ENCODE measurements around the gene PPP2R1B.
"Not testable (repeated sequence)": the region's sequence is repeated elsewhere in the genome, so short reads cannot be mapped to it uniquely, and the experiment has no call there.

PPP2R1B gene

GRCh38 chr11:111782109-111782741 lies 16.0 kb upstream of the PPP2R1B start:
- no peak for DNase-seq

DNA sequence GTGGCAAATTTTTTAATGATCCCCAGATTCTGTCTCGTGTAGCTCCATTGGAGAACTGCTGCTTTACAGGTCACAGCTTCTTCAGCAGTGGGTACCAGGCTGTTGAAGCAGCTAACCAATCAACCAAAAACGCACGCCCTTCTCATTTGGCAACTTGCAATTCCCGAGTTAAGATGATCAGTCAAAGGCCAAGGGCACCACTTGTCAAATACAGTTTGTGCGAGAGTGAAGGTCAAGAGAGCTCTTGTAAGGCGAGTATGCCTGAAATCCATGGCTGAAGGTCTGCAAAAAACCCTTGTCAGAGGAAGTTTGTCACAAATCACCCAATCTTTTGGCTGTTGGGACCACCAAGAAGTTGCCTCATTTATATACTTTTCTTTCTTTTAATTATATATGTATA lies 12.9 kb upstream of the PPP2R1B start:
- no peak for DNase-seq

DNA sequence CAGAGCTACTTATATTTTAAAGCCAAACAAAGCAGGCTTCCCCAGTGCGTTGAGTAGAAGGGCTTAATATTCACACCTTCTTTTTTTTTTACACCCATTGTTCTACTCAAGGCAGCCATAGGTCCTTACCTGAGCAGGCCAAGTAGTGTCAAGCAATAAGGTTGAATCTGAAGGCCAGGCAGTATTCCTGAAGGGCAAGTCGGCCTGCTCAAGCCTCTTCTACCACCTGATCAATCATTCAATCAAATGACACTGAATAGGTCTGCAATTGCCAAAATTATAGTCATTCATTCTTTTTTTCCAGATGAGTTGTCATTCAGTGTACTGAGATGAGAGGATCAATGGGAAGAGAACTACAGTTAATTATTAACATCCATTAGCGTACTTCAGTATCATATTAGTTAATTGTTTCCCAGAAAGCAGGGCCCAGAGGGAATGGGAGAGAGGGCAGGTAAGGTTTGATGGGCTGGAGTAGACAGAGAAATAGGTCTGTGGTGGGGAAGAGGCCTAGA lies 11.9 kb upstream of the PPP2R1B start:
- DNase-seq = no peak

DNA sequence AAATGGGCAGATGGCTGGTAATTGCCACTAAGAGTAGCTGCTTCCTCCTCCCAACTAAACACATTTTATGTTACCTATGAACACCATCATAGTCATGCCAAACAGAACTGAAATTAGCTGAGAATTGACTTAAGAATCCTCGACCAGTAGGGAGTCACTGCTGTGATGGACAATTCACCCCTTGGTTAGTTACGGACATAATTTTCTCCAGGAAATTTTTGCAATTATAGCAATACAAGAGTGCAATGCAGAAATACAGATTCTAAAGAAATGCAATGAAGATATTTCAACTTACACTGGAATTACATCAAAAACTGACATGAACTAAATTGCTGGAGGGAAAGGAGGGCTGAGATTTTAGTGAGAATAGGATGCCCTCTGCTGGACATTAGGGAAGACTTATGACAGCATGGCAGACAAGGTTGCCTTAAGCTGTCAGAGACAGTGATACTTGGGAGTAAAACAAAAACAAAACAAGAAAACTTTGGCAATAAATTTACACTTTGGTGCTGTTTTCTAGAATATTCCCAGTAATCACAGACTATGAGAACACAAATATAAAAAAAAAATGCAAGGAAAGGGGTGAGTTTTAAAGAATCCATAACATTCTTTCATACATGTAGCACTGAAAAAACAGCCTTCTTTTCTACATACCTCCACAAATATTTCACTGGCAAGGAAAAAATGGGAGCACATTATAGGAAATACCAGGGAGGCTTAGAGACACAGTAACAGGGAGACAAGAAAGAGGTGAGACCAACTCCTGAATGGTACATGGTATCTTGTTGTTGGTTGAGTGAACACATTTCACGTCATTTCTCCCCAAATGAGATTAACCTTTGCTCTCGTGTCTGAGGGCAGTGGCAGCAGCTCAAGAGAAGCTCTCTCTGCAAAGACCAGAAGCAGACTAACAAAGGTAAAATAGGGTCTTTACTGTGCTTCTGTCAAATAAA lies 11.2 kb upstream of the PPP2R1B start:
- DNase-seq = no peak

DNA sequence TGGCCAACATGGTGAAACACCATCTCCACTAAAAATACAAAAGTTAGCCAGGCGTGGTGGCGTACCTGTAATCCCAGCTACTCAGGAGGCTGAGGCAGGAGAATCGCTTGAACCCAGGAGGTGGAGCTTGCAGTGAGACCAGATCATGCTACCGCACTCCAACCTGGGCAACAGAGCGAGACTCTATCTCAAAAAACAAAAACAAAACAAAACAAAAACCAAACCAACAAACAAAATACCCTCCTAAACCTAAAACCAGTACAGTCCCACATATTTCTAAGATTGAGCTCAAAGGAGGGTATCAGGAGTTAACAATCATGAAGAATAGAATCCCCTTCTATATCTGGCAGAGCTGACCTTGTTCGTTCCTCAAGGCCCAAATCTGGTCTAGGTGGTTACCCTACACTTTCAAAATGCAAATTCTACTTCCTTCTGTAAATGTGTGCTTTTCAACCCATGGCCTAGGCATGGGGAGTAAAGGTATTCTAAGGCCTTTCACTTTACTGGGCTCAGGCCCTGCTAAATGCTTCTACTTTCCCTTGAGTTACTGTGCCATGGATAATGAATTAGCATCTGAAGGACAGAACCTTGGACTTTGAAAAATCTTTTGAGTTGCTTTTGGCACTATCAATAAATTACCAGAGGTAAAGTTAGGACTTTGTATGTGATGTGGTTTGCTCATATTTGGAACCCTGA lies 10.4 kb upstream of the PPP2R1B start:
- no peak for DNase-seq

DNA sequence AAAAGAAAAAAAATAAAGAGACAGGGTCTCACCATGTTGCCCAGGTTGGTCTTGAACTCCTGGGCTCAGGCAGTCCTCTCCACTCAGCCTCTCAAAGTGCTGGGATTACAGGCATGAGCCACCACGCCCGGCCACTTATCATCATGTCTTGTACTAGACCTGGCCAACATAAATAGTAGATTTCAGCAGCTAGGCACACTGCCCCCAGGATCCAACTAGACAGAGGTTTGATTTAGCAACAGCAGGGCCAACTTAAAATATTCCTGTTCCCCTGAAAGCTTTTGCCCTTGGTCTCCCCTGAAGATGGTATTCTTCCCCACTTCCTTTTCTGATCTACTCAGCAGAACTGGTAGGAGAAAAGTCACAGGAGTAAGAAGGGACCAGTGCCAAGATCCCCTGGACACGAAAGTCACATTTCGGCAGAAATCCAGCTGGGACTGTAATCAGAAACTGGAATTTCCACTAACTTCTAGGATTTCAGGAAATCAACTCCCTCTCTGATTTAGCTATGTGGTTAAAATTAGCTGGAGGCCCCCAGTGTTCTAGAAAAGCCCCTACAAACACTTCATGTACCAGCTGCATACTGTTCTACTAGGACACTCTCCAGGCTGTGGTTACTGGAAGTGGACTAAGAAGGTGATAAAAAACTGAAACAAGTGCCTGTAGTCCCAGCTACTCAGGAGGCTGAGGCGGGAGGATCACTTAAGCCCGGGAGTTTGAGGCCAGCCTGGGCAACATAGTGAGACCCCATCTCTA lies 8.9 kb upstream of the PPP2R1B start:
- no peak for DNase-seq

DNA sequence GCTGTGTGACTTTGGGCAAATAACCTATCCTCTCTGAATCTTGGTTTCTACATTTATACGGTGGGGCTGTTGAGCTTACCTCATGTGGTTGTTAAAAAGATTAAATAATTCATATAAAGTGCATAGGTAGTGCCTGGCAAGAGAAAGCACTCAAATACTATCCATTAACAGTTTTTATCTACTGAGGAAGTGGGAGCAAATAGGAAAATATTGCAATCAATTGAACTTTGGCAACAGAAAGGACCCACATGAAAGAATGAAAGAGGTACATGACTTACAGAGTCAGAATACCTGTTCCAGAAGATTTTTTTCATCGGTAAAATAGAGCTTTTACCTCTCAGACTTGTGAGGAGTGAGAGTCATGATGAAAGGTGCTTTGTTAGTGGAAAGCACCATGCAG lies 6.3 kb upstream of the PPP2R1B start:
- DNase-seq = no peak

DNA sequence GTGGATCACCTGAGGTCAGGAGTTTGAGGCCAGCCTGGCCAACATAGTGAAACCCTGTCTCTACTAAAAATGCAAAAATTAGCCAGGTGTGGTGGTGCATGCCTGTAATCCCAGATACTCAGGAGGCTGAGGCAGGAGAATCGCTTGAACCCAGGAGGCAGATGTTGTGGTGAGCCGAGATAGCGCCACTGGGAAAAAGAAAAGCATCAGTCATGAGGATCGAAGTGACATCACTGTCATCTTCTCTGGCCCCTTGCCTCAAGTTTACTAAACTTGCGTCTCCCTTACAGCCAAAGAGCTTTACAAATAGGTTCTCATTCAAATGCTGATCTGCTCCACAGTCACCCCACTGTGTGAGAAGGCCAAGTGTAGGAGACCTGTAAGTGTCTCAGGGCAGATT lies 5.0 kb upstream of the PPP2R1B start:
- DNase-seq = not testable (repeated sequence)

DNA sequence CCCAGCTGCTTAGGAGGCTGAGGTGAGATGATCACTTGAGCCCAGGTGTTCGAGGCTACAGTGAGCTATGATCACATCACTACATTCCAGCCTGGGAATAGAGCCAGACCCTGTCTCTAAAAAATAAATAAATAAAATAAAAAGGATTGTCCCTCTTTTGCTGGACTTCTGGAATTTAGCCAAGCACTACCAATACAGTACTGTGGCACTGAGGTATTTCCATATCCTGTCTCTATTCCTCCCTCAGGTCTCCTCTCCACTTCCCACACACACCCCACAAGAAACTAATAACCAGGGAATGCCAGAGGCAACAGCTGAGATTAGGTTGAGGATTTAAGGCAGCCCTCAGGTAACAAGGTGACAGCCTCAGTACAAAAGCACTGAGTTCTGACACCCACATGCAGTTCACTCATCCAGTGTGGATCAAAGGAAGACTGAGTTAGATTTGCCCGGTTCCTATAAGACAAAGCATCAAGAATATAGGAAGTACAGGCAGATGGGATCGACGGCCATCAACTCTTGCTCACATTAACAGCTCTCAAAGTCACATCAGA lies 4.5 kb upstream of the PPP2R1B start:
- no peak for DNase-seq

DNA sequence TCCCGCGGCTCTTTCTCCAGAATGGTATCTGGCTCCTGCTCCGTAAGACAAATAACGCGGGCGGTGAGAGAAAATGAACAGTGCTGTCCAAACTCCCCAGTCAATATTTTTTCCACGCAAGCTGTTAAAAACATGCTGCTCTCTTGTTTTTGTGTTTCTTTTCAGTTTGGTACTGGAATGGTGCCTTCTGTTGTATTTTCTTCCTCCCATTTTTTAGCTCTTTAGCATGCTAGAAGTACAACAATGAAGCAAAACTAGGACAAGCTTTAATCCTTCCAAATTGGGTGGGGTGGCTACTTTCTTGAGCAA lies 599 bp upstream of the PPP2R1B start:
- DNase-seq = no peak

DNA sequence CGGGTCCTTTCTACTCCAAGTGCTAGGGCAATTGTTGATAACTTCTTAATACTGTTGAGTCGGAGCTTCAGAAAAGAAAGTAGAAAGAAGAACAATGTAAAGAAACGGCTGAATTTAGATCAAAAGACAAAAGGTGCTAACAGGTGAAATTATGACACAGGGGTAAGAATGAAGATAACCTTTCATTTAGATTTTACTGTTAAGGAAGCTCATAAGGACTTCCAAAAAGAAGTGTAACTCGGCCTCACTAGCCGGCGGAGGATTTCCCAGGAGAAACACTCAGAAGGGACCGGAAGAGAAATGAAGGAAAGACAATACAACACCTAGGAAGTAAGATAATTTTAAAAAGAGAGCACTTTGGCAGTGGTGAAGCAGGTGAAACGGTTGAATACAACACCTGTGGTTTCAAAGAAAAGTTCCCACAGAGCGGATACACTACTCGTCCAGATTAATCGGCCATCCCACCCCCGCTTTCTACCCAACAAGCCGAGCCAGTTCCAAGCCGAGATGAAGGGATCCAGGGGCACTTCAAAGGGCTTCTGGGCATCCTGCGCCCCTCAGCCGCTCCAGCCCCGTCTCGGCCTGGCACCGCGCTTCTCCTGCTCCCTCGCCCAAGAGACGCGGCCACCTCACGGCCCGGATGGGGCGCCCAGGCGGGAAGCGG lies 737 bp downstream of the PPP2R1B start:
- no peak for DNase-seq

GRCh38 chr11:111764621-111765020 lies 1.6 kb downstream of the PPP2R1B start:
- no peak for DNase-seq

GRCh38 chr11:111762981-111763643 lies 3.1 kb downstream of the PPP2R1B start:
- DNase-seq = no peak

- no peak for DNase-seq
Observed at GRCh38 chr11:111762526-111762925, 3.7 kb downstream of the PPP2R1B start.

GRCh38 chr11:111761036-111761435 lies 5.2 kb downstream of the PPP2R1B start:
- DNase-seq = no peak

DNA sequence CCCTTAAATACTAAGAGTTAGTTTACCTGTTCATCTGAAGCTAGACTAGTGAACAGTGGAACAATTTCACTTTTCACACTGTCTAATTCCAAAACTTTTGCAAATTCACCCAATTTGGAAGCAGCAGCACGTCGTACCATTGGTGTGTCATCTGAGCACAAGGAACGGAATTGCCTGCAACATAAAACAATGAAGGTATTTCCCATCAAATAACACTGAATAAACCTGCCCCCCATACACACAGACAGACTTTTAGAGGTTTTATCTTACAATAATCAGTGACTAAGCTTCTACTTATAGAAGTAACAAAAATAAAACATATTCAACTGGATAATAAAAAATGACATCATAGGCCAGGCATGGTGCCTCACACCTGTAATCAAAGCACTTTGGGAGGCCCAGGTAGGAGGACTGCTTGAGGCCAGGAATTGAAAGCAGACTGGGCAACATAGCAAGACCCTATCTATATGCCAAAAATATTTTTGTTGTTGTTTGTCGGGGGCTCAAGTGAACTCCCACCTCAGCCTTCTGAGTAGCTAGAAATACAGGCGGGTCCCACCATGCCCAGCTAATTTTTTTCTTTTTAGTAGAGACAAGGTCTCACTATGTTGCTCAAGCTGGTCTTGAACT lies 6.3 kb downstream of the PPP2R1B start:
- DNase-seq = no peak

DNA sequence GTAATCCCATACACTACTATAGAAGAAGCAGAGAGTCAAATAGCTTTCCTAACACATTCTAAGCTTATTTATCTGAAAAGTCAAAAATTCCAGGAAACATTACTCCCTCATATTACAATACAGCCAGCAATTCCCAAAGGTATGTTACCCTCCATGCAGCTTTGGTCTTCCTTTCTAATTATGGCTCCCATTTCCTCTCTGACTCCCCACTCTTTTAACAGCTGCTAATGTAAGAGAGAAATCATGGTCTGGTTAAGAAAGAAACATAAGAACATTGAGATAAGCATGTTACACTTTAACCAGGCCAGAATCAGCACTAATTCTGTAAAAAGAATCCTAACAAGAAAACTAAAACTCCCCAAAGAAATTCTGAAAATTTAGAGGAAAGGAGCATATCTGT lies 6.8 kb downstream of the PPP2R1B start:
- no peak for DNase-seq

DNA sequence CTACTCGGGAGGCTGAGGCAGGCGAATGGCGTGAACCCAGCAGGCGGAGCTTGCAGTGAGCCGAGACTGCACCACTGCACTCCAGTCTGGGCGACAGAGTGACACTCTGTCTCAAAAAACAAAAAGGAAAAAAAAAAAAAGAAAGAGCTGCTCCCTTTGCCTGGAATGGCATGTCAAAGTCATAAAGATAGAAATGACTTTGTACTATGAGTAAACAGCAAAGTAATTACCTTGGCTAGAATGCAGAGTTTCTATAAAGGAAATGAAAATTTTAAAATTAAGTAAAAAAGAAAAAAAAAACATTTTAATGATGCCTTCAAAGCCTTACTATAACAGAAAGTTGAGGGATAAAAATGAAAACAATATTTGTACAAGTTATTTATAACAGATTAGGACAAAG lies 10.1 kb downstream of the PPP2R1B start:
- DNase-seq = no peak

DNA sequence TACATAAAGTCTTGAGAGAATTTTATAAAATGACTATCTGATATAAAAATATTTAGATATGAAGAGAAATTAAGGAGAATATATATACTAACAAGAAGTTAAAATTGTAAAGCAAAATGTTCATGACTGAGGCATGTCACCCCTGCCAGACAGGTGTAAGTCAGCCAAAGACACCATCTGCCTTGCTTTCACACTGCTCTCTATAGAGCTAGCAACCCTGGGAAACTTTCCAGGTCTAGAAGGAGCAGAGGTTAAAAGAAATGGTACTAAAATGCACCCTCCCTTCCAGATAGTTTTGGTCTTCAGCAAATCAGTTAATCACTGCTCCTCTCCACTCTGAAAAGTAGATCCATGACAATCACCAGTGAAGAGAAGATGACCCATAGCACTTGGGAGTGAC lies 16.5 kb downstream of the PPP2R1B start:
- DNase-seq = no peak

- no peak for DNase-seq
Observed at GRCh38 chr11:111748035-111748804, 18.0 kb downstream of the PPP2R1B start.
